Calu3 (cell line): Measurements from ENCODE around the gene TMEM126A. TPM values are rescaled to one million over a fixed set of nuclear protein-coding genes. Genes with fewer than 3 reads are reported as not detected.
"Not testable (repeated sequence)": the region's sequence is repeated elsewhere in the genome, so short reads cannot be mapped to it uniquely, and the experiment has no call there.

Source experiments
- BruUV-seq: library from RNA; stranded (reverse); fragments of 400-500 nt; replicated peaks from 2 replicates; lab custom pipeline; 2021; lab: Mats Ljungman, UMichigan
- CTCF ChIA-PET: fragments of 300-600 bp; sonication (Branson Sonifier 250); formaldehyde crosslinking; loops from one replicate; lab custom pipeline; 2022; ENCODE audit warnings: antibody characterized with exemption; lab: Charles Lee
- DNase-seq: peaks from one replicate; pipeline ENCODE4 v3.0.0; 2022
- H3K27ac Mint-ChIP-seq: one replicate; pipeline ENCODE4 v1.8.0; 2022; ENCODE audit warnings: mixed read lengths; ENCODE audit not compliant: unreplicated experiment
- H3K27me3 Mint-ChIP-seq: one replicate; pipeline ENCODE4 v1.8.0; 2022; ENCODE audit warnings: mixed read lengths; ENCODE audit not compliant: unreplicated experiment
- H3K36me3 Mint-ChIP-seq: one replicate; pipeline ENCODE4 v1.8.0; 2022; ENCODE audit warnings: mild to moderate bottlenecking, moderate library complexity, mixed read lengths; ENCODE audit not compliant: insufficient read depth, unreplicated experiment
- H3K4me1 Mint-ChIP-seq: one replicate; pipeline ENCODE4 v1.8.0; 2022; ENCODE audit warnings: mild to moderate bottlenecking, low read depth, mixed read lengths; ENCODE audit not compliant: unreplicated experiment
- H3K4me3 Mint-ChIP-seq: one replicate; pipeline ENCODE4 v1.8.0; 2022; ENCODE audit warnings: mild to moderate bottlenecking, low read depth, moderate library complexity, mixed read lengths; ENCODE audit not compliant: unreplicated experiment
- H3K9me3 Mint-ChIP-seq: one replicate; pipeline ENCODE4 v1.8.0; 2022; ENCODE audit warnings: low read depth, mixed read lengths; ENCODE audit not compliant: unreplicated experiment
- CTCF ChIP-seq: fragments of 200-600 bp; IDR thresholded peaks from one replicate; pipeline ENCODE4 v1.8.0; 2022; ENCODE audit warnings: antibody characterized with exemption; ENCODE audit not compliant: unreplicated experiment
- intact Hi-C: fragments of 100-400 bp; cut with micrococcal nuclease; formaldehyde crosslinking; loops from one replicate; pipeline ENCODE4 v1.10.0; 2022; ENCODE audit not compliant: unreplicated experiment
- total RNA-seq: library from RNA; stranded (reverse); gene quantifications from 2 replicates; pipeline ENCODE4 v1.2.3, GENCODE V29; 2022

The TMEM126A gene
- total RNA-seq, 1 experiment from 2014 or later: 22.9 TPM

DNA sequence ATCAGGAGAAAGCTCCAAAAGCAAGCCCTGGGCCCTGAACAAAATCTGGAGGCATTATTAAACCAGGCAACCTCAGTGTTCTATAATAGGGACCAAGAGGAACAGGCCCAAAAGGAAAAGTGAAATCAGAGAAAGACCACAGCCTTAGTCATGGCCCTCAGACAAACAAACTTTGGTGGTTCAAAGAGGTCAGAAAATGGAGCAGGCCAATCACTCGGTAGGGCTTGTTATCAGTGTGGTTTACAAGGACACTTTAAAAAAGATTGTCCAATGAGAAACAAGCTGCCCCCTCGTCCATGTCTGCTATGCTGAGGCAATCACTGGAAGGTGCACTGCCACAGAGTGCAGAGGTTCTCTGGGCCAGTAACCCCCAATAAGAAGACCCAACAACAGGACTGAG lies 38.5 kb upstream of the TMEM126A start:
- intact Hi-C loops, BruUV-seq: not testable (repeated sequence)

GRCh38 chr11:85611643-85612042 lies 36.1 kb upstream of the TMEM126A start:
- H3K27ac Mint-ChIP-seq, intact Hi-C loops, H3K27me3 Mint-ChIP-seq, CTCF ChIA-PET, H3K9me3 Mint-ChIP-seq, H3K4me3 Mint-ChIP-seq, DNase-seq, H3K4me1 Mint-ChIP-seq, H3K36me3 Mint-ChIP-seq, BruUV-seq: not testable (repeated sequence)

More for the DNA sequence above, 38.5 kb upstream of the TMEM126A start:
- H3K4me3 Mint-ChIP-seq, H3K27me3 Mint-ChIP-seq, DNase-seq, H3K9me3 Mint-ChIP-seq, CTCF ChIA-PET, H3K4me1 Mint-ChIP-seq, H3K36me3 Mint-ChIP-seq, H3K27ac Mint-ChIP-seq: not testable (repeated sequence)

DNA sequence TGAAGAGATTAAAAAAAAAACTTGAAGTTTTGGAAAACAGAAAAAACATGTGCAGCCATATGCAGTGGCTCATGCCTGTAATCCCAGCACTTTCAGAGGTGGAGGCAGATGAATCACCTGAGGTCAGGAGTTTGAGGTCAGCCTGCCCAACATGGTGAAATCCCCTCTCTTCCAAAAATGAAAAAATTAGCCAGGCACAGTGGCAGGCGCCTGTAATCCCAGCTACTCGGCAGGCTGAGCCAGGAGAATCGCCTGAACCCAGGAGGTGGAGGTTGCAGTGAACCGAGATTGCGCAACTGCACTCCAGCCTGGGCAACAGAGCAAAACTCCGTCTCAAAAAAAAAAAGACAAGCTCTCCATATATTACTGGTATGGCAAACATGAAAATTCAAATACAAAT lies 28.3 kb upstream of the TMEM126A start:
- intact Hi-C loops: no loop called here
- H3K9me3 Mint-ChIP-seq: no peaks in the 10 kb centered on the region
- DNase-seq: no peak
- H3K36me3 Mint-ChIP-seq: no peaks in the 10 kb centered on the region
- H3K4me1 Mint-ChIP-seq: peaks cover 9% of the 10 kb centered on the region
- CTCF ChIA-PET: no interaction called here
- BruUV-seq: no TSS peak
- no peak overlapping the region for H3K27ac Mint-ChIP-seq
- no peaks in the 10 kb centered on the region for H3K27me3 Mint-ChIP-seq
- H3K4me3 Mint-ChIP-seq: no peak overlapping the region
- TF ChIP-seq CTCF: no peak

- Mint-ChIP-seq H3K36me3 (no peaks in the 10 kb centered on the region), H3K9me3 (no peaks in the 10 kb centered on the region), H3K4me1 (peaks cover 9% of the 10 kb centered on the region), H3K27ac (no peak overlapping the region), H3K27me3 (no peaks in the 10 kb centered on the region), H3K4me3 (no peak overlapping the region)
- intact Hi-C loops: no loop called here
- BruUV-seq: no TSS peak
- CTCF ChIA-PET: interaction anchor here (1.2 kb wide), 1 partner anchor 11 kb away, joined by 4 read pairs; no protein-coding TSS in a partner anchor
- TF ChIP-seq CTCF: no peak
- DNase-seq: no peak
Measured at GRCh38 chr11:85620256-85620655, 27.5 kb upstream of the TMEM126A start.

- Mint-ChIP-seq H3K36me3 (peaks cover 27% of the 10 kb centered on the region), H3K9me3 (no peaks in the 10 kb centered on the region), H3K4me3 (no peak overlapping the region), H3K27me3 (no peaks in the 10 kb centered on the region), H3K4me1 (peaks cover 16% of the 10 kb centered on the region), H3K27ac (no peak overlapping the region)
- CTCF ChIA-PET: no interaction called here
- TF ChIP-seq CTCF: no peak
- no peak for DNase-seq
- BruUV-seq: no TSS peak
- intact Hi-C loops: no loop called here
Measured at GRCh38 chr11:85626496-85626895, 21.3 kb upstream of the TMEM126A start.
